ENCODE data around the gene CDC42EP2.

Gene CDC42EP2

GRCh38 chr11:65310736-65311135 lies 3.9 kb upstream of the CDC42EP2 start:
- no peak for FAIRE-seq
- TF ChIP-seq POLR2A (IDR thresholded peaks at IDR 0.05; ENCODE audit: low read depth, low read length) (no peak), POLR2AphosphoS5 (IDR thresholded peaks at IDR 0.05; ENCODE audit: low read depth, low read length) (no peak), TAF1 (IDR thresholded peaks at IDR 0.05; ENCODE audit: borderline replicate concordance, low read depth, low read length) (no peak)
- no peak for DNase-seq (ENCODE audit: insufficient read length)

DNA sequence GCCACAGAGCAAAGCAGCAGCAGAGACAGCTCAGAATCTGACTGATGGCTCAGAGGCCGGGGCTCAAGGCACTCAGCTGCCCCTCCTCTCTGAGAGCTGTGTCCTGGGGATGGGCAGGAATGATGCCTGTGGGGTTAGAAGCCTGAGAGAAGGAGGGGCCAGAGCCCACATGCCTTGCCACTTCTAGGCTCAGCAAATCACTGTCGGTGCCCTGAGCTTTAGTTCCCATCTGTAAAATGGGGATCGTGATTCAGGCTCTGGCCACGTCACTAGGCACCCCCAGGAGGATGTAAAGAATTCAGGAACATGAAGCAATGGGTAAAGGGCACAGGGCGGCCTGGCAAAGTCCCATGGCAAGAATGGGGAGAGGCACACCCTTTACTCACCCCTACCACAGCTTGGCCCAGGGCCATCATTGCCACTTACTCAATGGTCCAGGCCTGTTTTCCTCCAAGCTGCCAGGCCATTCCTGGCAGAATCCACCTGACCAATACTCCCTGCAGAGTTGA lies 3.4 kb upstream of the CDC42EP2 start:
- DNase-seq (ENCODE audit: insufficient read length) (no peak), FAIRE-seq (no peak)
- TF ChIP-seq TAF1 (IDR thresholded peaks at IDR 0.05; ENCODE audit: borderline replicate concordance, low read depth, low read length): no peak
- TF ChIP-seq POLR2AphosphoS5 (IDR thresholded peaks at IDR 0.05; ENCODE audit: low read depth, low read length): no peak
- no peak for TF ChIP-seq POLR2A (IDR thresholded peaks at IDR 0.05; ENCODE audit: low read depth, low read length)

DNA sequence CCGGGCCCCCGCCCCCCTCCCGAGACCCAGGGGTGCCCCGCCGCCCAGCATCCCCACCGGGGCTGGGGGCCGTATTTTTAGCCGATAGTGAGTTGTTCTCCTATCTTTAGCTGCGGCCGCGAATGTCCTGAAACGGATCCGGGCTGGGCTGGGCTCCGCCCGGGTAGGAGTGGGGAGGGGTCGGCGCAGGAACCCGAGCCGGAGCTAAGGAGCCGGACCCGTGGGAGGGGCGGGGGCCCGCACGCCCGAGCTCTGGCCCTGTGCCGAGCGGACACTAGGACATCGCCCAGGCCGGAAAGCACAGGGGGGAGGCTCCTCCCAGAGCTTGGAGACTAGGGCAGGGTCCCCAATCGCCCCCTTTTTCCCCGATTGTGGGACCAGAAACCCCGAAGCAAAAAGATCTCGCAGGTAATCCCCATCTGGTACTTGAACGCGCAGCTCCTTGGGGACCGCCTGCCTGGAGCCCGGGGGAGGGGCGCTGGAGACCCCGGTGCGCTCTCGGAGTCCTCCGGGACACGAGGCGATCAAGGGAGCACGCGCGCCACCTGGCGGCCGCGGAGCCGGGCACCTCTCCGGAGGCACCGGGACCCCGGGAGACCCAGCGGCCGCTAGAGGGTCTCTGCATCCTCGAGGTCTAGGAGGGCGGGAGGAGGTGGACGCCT lies 669 bp downstream of the CDC42EP2 start:
- DNase-seq (ENCODE audit: insufficient read length) (peak; percentile 82), FAIRE-seq (peak; percentile 27)
- TF ChIP-seq POLR2AphosphoS5 (IDR thresholded peaks at IDR 0.05; ENCODE audit: low read depth, low read length) (no peak), POLR2A (IDR thresholded peaks at IDR 0.05; ENCODE audit: low read depth, low read length) (no peak), TAF1 (IDR thresholded peaks at IDR 0.05; ENCODE audit: borderline replicate concordance, low read depth, low read length) (no peak)

- FAIRE-seq: peak; percentile 21
- DNase-seq (ENCODE audit: insufficient read length): no peak
- TF ChIP-seq TAF1 (IDR thresholded peaks at IDR 0.05; ENCODE audit: borderline replicate concordance, low read depth, low read length): no peak
- no peak for TF ChIP-seq POLR2A (IDR thresholded peaks at IDR 0.05; ENCODE audit: low read depth, low read length)
- TF ChIP-seq POLR2AphosphoS5 (IDR thresholded peaks at IDR 0.05; ENCODE audit: low read depth, low read length): no peak
Measured at GRCh38 chr11:65315866-65316226, 1.2 kb downstream of the CDC42EP2 start.

DNA sequence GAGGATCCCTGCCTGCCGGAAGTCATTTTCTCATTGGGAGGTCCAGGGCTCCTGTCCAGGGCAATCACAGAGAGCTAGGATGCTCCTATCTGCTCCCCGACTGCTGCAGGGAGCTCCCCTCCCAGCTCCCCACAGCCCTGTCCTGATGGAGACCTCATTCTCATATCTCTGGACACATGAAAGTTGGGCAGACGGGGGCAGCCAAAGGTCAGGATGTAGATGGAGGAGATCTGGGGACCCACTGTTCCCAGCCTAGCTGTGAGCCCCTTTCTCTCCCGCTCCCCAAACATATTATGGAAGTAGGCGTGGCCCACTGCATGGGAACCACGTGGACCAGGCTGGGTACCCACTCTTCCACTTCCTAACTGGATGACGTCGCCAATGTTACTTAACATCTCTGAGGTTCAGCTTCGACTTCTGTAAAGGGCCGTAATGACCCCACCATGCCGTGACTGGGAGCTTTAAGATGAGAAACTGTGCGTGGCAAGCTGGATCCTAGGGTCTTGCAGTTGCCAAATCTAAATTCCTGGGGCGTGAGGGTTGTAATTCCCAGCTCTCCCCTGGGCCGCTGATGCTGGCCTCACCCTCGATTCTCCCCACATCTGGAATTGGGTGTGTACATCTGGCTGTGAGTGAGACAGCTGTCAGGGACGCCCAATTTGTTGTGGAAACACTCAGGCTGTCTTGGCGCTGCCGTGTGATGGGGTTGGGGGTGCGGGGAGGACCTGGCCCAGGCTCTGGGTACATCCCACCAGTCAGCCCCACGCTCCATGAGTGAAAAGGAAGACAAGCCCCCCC lies 1.8 kb downstream of the CDC42EP2 start:
- no peak for DNase-seq (ENCODE audit: insufficient read length)
- no peak for TF ChIP-seq POLR2A (IDR thresholded peaks at IDR 0.05; ENCODE audit: low read depth, low read length)
- TF ChIP-seq TAF1 (IDR thresholded peaks at IDR 0.05; ENCODE audit: borderline replicate concordance, low read depth, low read length): no peak
- no peak for TF ChIP-seq POLR2AphosphoS5 (IDR thresholded peaks at IDR 0.05; ENCODE audit: low read depth, low read length)
- no peak for FAIRE-seq

DNA sequence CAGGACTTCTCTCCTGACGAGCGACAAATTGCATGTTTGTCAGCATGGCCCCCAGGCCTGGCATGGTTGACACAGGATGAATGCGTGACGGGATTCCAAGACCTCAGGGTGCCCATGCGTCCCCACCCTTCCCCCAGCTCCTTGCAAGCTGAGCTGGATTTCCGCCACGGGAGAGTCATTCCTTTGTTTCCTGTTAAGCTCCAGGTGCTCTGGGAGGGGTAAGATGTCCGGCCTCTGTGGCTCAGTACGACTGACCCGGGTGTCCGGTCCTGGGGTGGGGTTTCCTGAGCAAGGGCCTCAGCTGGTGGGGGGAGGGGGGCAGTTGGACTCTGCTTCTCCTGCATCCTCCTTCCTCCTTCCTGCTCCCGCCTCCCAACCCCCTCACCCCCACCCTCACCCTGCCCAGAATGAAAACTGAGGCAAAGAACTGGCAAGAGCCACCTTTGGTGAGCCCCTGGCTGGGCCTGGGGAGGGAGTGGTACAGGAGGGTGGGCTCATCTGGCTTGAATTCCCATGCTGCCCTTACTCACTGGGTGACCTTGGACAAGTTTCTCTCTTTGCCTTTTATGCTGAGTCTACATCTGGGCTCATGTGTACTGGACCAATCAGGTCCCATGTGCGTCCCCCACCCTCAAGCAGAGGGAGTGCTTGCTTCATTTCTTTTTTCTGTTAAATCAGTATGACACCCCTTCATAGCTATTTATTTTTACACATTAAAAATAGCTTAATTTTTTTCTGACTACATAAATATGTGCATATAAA lies 2.5 kb downstream of the CDC42EP2 start:
- DNase-seq (ENCODE audit: insufficient read length) (no peak), FAIRE-seq (no peak)
- no peak for TF ChIP-seq POLR2A (IDR thresholded peaks at IDR 0.05; ENCODE audit: low read depth, low read length)
- TF ChIP-seq TAF1 (IDR thresholded peaks at IDR 0.05; ENCODE audit: borderline replicate concordance, low read depth, low read length): no peak
- no peak for TF ChIP-seq POLR2AphosphoS5 (IDR thresholded peaks at IDR 0.05; ENCODE audit: low read depth, low read length)

DNA sequence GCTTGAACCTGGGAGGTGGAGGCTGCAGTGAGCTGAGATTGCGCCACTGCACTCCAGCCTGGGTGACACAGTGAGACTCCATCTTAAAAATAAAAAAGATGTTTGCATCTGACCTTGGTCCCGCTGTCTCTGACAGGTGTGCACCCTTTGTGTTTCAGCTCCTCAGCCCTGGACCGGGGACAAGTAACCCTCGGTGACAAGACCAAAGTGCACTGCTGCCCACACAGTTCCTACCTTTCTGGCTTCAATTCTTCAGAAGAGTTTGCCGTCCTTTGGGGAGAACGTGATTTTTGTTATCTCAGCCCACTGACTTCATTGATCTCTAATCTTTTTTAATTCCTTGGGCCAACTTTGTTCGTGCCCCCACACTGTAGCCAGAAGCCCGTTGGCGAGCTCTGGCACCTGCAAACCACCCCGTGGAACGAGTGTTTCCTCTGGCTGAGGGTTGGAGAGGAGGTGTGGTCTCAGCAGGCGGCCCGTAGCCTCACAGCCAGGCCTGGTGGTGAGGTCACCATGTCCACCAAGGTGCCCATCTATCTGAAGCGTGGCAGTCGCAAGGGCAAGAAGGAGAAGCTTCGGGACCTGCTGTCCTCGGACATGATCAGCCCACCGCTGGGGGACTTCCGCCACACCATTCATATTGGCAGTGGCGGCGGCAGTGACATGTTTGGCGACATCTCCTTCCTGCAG lies 5.9 kb downstream of the CDC42EP2 start:
- TF ChIP-seq POLR2A (IDR thresholded peaks at IDR 0.05; ENCODE audit: low read depth, low read length) (no peak), POLR2AphosphoS5 (IDR thresholded peaks at IDR 0.05; ENCODE audit: low read depth, low read length) (no peak), TAF1 (IDR thresholded peaks at IDR 0.05; ENCODE audit: borderline replicate concordance, low read depth, low read length) (no peak)
- no peak for DNase-seq (ENCODE audit: insufficient read length)
- FAIRE-seq: no peak

DNA sequence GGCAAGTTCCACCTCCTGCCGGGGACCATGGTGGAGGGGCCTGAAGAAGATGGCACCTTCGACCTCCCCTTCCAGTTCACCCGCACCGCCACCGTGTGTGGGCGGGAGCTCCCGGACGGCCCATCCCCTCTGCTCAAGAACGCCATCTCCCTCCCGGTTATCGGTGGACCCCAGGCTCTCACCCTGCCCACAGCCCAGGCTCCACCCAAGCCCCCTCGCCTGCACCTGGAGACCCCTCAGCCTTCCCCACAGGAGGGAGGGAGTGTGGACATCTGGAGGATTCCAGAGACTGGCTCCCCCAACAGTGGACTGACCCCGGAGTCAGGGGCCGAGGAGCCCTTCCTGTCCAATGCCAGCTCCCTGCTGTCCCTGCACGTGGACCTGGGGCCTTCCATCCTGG lies 6.4 kb downstream of the CDC42EP2 start:
- TF ChIP-seq POLR2A (IDR thresholded peaks at IDR 0.05; ENCODE audit: low read depth, low read length) (no peak), POLR2AphosphoS5 (IDR thresholded peaks at IDR 0.05; ENCODE audit: low read depth, low read length) (no peak), TAF1 (IDR thresholded peaks at IDR 0.05; ENCODE audit: borderline replicate concordance, low read depth, low read length) (no peak)
- FAIRE-seq (no peak), DNase-seq (ENCODE audit: insufficient read length) (no peak)

DNA sequence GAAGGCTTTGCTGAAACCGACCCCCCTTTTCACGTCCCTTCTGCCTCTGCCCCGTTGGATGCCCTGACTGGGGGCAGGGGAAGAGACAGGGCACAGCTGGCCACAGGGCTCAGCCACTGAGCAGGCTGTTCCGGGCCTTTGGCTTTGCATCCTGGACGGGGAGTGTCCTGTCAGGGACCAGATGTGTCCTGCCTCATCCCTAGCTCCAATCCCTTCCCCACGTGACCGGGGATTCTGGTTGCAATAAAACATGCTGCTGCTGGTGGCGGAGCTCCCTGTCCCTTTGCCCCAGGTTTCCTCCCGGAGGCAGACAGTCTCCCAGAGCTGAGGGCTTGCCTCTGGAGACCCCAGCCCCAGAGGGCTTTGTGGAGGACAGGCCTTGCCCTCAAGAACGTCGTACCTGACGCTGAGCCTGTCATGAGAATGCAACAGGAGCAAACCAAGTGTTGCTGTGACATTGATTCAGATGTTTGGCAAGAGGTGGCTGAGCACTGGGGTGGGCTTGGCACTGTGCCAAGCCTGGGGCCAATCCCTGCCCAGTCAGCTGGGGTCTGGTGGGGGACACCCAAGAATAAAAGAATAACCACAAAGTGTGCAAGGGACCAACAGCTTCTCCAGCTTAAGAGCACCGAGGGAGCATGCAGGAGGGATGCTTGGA lies 7.3 kb downstream of the CDC42EP2 start:
- DNase-seq (ENCODE audit: insufficient read length) (no peak), FAIRE-seq (peak; percentile 14)
- TF ChIP-seq POLR2AphosphoS5 (IDR thresholded peaks at IDR 0.05; ENCODE audit: low read depth, low read length) (no peak), POLR2A (IDR thresholded peaks at IDR 0.05; ENCODE audit: low read depth, low read length) (no peak), TAF1 (IDR thresholded peaks at IDR 0.05; ENCODE audit: borderline replicate concordance, low read depth, low read length) (no peak)

GRCh38 chr11:65323813-65324212 lies 9.1 kb downstream of the CDC42EP2 start:
- TF ChIP-seq TAF1 (IDR thresholded peaks at IDR 0.05; ENCODE audit: borderline replicate concordance, low read depth, low read length) (no peak), POLR2A (IDR thresholded peaks at IDR 0.05; ENCODE audit: low read depth, low read length) (no peak), POLR2AphosphoS5 (IDR thresholded peaks at IDR 0.05; ENCODE audit: low read depth, low read length) (no peak)
- no peak for DNase-seq (ENCODE audit: insufficient read length)
- FAIRE-seq: no peak

All from GM12892 (cell line).